Neural cell (in vitro differentiated cells): ENCODE results near the gene ARHGAP24. TPM values are rescaled to one million over a fixed set of nuclear protein-coding genes. Genes with fewer than 3 reads are reported as not detected.

ENCODE experiments used
- H2AFZ ChIP-seq: fragments of 200-600, 300-800 bp; sonication (generic), shearing (Covaris generic); 2 replicates; pipeline ENCODE4 v1.6.0; 2014; ENCODE audit warnings: low read depth, mild to moderate bottlenecking, antibody characterized with exemption, low read length, moderate library complexity
- H3F3A ChIP-seq: fragments of 200-600 bp; shearing (Covaris generic); 2 replicates; pipeline ENCODE4 v1.6.1; 2016; ENCODE audit warnings: mild to moderate bottlenecking, moderate library complexity, mixed read lengths, antibody characterized with exemption, low read length; ENCODE audit not compliant: insufficient read depth, poor library complexity, severe bottlenecking
- H3K27ac ChIP-seq: fragments of 200-600, 300-800 bp; sonication (generic), shearing (Covaris generic); 2 replicates; pipeline ENCODE4 v1.5.1; 2014; ENCODE audit warnings: mild to moderate bottlenecking, low read length, moderate library complexity
- H3K27me3 ChIP-seq: fragments of 300-800, 200-600 bp; sonication (generic), shearing (Covaris generic); 2 replicates; pipeline ENCODE4 v1.6.0; 2014; ENCODE audit warnings: mild to moderate bottlenecking, low read depth, low read length, moderate library complexity; ENCODE audit not compliant: insufficient read depth
- H3K36me3 ChIP-seq: fragments of 300-800, 200-600 bp; sonication (generic), shearing (Covaris generic); 2 replicates; pipeline ENCODE4 v1.5.1; 2014; ENCODE audit warnings: mild to moderate bottlenecking, antibody characterized with exemption, low read length, moderate library complexity; ENCODE audit not compliant: insufficient read depth
- H3K4me2 ChIP-seq: fragments of 300-800, 200-600 bp; sonication (generic), shearing (Covaris generic); 2 replicates; pipeline ENCODE4 v1.6.0; 2014; ENCODE audit warnings: mild to moderate bottlenecking, low read length
- H3K4me3 ChIP-seq: fragments of 300-800, 200-600 bp; sonication (generic), shearing (Covaris generic); 2 replicates; pipeline ENCODE4 v1.5.1; 2014; ENCODE audit warnings: mild to moderate bottlenecking, low read length, moderate library complexity
- H3K79me2 ChIP-seq: fragments of 200-600 bp; shearing (Covaris generic); replicated peaks from 2 replicates; pipeline ENCODE4 v1.6.0; 2014; ENCODE audit warnings: mild to moderate bottlenecking, low read length, moderate library complexity; ENCODE audit not compliant: insufficient read depth
- H3K9ac ChIP-seq: fragments of 300-800, 200-600 bp; sonication (generic), shearing (Covaris generic); 2 replicates; pipeline ENCODE4 v1.6.1; 2016; ENCODE audit warnings: mild to moderate bottlenecking, low read length, mixed read lengths
- H3K9me2 ChIP-seq: fragments of 200-600 bp; shearing (Covaris generic); 2 replicates; pipeline ENCODE4 v1.6.1; 2016; ENCODE audit warnings: mild to moderate bottlenecking, low read length, mixed read lengths; ENCODE audit not compliant: insufficient read depth
- H3K9me3 ChIP-seq: fragments of 200-600, 300-800 bp; sonication (generic), shearing (Covaris generic); 2 replicates; pipeline ENCODE4 v1.6.1; 2016; ENCODE audit warnings: mild to moderate bottlenecking, mixed run types, low read length, moderate library complexity, mixed read lengths
- H4K20me1 ChIP-seq: fragments of 200-600 bp; shearing (Covaris generic); 2 replicates; pipeline ENCODE4 v1.6.1; 2016; ENCODE audit warnings: mild to moderate bottlenecking, mixed run types; ENCODE audit not compliant: insufficient read depth
- EP300 ChIP-seq: fragments of 450-650 bp; conservative IDR thresholded peaks from 2 replicates; pipeline ENCODE4 v1.6.1; 2014; ENCODE audit warnings: antibody characterized with exemption, mild to moderate bottlenecking, moderate library complexity; ENCODE audit not compliant: poor library complexity, severe bottlenecking
- EZH2 ChIP-seq: fragments of 200-600, 300-800 bp; shearing (Covaris generic), sonication (generic); IDR thresholded peaks from 2 replicates; pipeline ENCODE4 v1.6.1; 2014; ENCODE audit warnings: antibody characterized with exemption, low read length, borderline replicate concordance, mild to moderate bottlenecking; ENCODE audit not compliant: insufficient read depth, poor library complexity, severe bottlenecking
- MXI1 ChIP-seq: fragments of 450-650 bp; conservative IDR thresholded peaks from 2 replicates; pipeline ENCODE4 v1.6.1; 2014; ENCODE audit warnings: antibody characterized with exemption, mild to moderate bottlenecking; ENCODE audit not compliant: poor library complexity, severe bottlenecking
- POLR2AphosphoS5 ChIP-seq: IDR thresholded peaks from 2 replicates; pipeline ENCODE4 v1.6.1; 2012
- RAD21 ChIP-seq: fragments of 450-650 bp; conservative IDR thresholded peaks from 2 replicates; pipeline ENCODE4 v1.6.1; 2014; ENCODE audit warnings: antibody characterized with exemption, mild to moderate bottlenecking, moderate library complexity
- REST ChIP-seq: IDR thresholded peaks from 2 replicates; pipeline ENCODE4 v1.6.1; 2012; ENCODE audit warnings: borderline replicate concordance
- SMC3 ChIP-seq: fragments of 450-650 bp; conservative IDR thresholded peaks from 2 replicates; pipeline ENCODE4 v1.6.1; 2014; ENCODE audit warnings: antibody characterized with exemption, mild to moderate bottlenecking, moderate library complexity; ENCODE audit not compliant: poor library complexity
- TAF1 ChIP-seq: IDR thresholded peaks from 2 replicates; pipeline ENCODE4 v1.6.1; 2012; ENCODE audit warnings: low read depth
- polyA plus RNA-seq: library from polyadenylated mRNA; depleted of rRNA; stranded (reverse); fragments of >200 nt; gene quantifications from 2 replicates; pipeline ENCODE4 v1.2.3, GENCODE V29; 2014
- TF ChIP-seq, protein P1 (sequence below): fragments of 450-650 bp; IDR thresholded peaks from 2 replicates; pipeline ENCODE4 v1.5.1; 2014; ENCODE audit warnings: antibody characterized with exemption, mild to moderate bottlenecking, moderate library complexity; ENCODE audit not compliant: poor library complexity, severe bottlenecking

ARHGAP24 gene
- polyA plus RNA-seq, 1 donor from 2014 or later, result 2.9 TPM

DNA sequence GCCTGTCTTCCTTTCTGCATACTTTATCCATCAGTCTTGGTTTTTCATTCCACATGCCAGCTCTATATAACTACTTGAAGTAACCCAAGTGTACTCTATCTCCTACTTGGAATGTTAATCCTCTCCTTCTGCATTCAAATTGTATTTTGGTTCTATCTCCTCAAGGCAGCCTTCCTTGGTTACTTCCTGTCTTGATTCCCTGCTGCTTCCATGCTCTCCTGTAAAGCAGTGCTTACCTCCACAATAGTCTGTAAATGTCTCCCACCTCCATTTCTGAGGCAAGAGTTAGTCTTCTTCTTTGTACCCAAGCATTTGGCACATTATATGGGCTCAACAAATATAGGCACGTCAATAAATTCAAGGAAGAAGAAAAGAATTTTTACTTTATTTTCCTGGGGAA, 298.4 kb downstream of the ARHGAP24 start:
- no peak overlapping the region for H3K27ac ChIP-seq
- H3K9me3 ChIP-seq, result no peaks in the 10 kb centered on the region
- H4K20me1 ChIP-seq, result no peaks in the 10 kb centered on the region
- H3K27me3 ChIP-seq, result no peaks in the 10 kb centered on the region
- H3F3A ChIP-seq, result no peaks in the 10 kb centered on the region
- H2AFZ ChIP-seq, result no peak overlapping the region
- H3K36me3 ChIP-seq, result no peaks in the 10 kb centered on the region
- no peak overlapping the region for H3K9ac ChIP-seq
- no peak for TF ChIP-seq MXI1
- no peak for TF ChIP-seq EP300
- TF ChIP-seq RAD21, result no peak
- no peak for TF ChIP-seq TAF1
- TF ChIP-seq, protein P1, sequence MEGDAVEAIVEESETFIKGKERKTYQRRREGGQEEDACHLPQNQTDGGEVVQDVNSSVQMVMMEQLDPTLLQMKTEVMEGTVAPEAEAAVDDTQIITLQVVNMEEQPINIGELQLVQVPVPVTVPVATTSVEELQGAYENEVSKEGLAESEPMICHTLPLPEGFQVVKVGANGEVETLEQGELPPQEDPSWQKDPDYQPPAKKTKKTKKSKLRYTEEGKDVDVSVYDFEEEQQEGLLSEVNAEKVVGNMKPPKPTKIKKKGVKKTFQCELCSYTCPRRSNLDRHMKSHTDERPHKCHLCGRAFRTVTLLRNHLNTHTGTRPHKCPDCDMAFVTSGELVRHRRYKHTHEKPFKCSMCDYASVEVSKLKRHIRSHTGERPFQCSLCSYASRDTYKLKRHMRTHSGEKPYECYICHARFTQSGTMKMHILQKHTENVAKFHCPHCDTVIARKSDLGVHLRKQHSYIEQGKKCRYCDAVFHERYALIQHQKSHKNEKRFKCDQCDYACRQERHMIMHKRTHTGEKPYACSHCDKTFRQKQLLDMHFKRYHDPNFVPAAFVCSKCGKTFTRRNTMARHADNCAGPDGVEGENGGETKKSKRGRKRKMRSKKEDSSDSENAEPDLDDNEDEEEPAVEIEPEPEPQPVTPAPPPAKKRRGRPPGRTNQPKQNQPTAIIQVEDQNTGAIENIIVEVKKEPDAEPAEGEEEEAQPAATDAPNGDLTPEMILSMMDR, result no peak
- TF ChIP-seq REST, result no peak
- H3K4me2 ChIP-seq, result no peak overlapping the region
- no peaks in the 10 kb centered on the region for H3K79me2 ChIP-seq
- H3K4me3 ChIP-seq, result no peak overlapping the region
- H3K9me2 ChIP-seq, result no peaks in the 10 kb centered on the region

DNA sequence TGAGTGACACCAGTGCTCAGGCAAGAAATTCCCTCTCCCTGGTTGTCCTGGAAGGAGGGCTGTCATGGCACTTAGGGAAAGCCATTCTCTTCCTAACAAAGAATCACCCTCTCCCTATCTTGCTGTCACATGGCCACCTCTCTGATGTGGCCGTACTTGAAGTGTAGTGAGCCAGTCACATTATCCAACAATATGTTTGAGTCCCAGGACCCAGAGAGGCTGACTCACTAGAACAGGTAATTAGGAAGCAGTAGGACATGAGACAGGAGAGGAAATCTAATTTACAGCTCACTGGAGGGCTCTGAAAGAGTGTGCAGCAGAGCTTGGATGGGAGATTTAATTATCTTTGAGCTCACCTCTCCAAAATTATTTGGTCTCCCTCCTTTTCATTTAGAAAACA, 299.1 kb downstream of the ARHGAP24 start:
- H3K4me2 ChIP-seq, result no peak overlapping the region
- TF ChIP-seq EZH2, result no peak
- no peak for TF ChIP-seq TAF1
- TF ChIP-seq MXI1, result no peak
- TF ChIP-seq REST, result no peak
- TF ChIP-seq EP300, result no peak
- TF ChIP-seq, protein P1, result no peak
- no peak for TF ChIP-seq RAD21
- TF ChIP-seq POLR2AphosphoS5, result no peak
- TF ChIP-seq SMC3, result no peak
- no peak overlapping the region for H2AFZ ChIP-seq

More for the DNA sequence above, 299.1 kb downstream of the ARHGAP24 start:
- Histone ChIP-seq H3K9ac (no peak overlapping the region), H3K9me2 (no peaks in the 10 kb centered on the region), H4K20me1 (no peaks in the 10 kb centered on the region), H3K27ac (no peak overlapping the region), H3K36me3 (no peaks in the 10 kb centered on the region), H3K27me3 (no peaks in the 10 kb centered on the region), H3K9me3 (no peaks in the 10 kb centered on the region), H3K79me2 (no peaks in the 10 kb centered on the region), H3F3A (no peaks in the 10 kb centered on the region), H3K4me3 (no peak overlapping the region)
